Loucy (cell line): Measurements from ENCODE around the gene IGFBP6.

ENCODE experiments used
- H2AFZ ChIP-seq: fragments of 200-600 bp; sonication (generic); 2 replicates; pipeline ENCODE4 v1.6.0; 2016; ENCODE audit warnings: antibody characterized with exemption, mild to moderate bottlenecking, low read length, moderate library complexity
- H3F3A ChIP-seq: fragments of 200-600 bp; 2 replicates; pipeline ENCODE4 v1.6.0; 2016; ENCODE audit warnings: antibody characterized with exemption, low read depth, mild to moderate bottlenecking
- H3K27me3 ChIP-seq: fragments of 200-600 bp; sonication (generic); 2 replicates; pipeline ENCODE4 v1.6.1; 2014; ENCODE audit warnings: low read length, mild to moderate bottlenecking; ENCODE audit not compliant: insufficient read depth, poor library complexity, severe bottlenecking
- H3K36me3 ChIP-seq: fragments of 200-600 bp; sonication (generic); 2 replicates; pipeline ENCODE4 v1.6.1; 2016; ENCODE audit warnings: low read length; ENCODE audit not compliant: insufficient read depth
- H3K4me1 ChIP-seq: fragments of 200-600 bp; sonication (generic); 2 replicates; pipeline ENCODE4 v1.5.1; 2014; ENCODE audit warnings: low read length, mild to moderate bottlenecking; ENCODE audit not compliant: insufficient read depth, poor library complexity, severe bottlenecking
- H3K4me2 ChIP-seq: fragments of 200-600 bp; sonication (generic); 2 replicates; pipeline ENCODE4 v1.6.0; 2014; ENCODE audit warnings: antibody characterized with exemption, low read length, low read depth, mild to moderate bottlenecking; ENCODE audit not compliant: poor library complexity, severe bottlenecking
- H3K4me3 ChIP-seq: fragments of 200-600 bp; sonication (generic); 2 replicates; pipeline ENCODE4 v1.5.1; 2014; ENCODE audit warnings: low read length, mild to moderate bottlenecking, mixed read lengths; ENCODE audit not compliant: poor library complexity, severe bottlenecking
- H3K79me2 ChIP-seq: fragments of 200-600 bp; sonication (generic); 2 replicates; pipeline ENCODE4 v1.6.1; 2014; ENCODE audit warnings: low read length; ENCODE audit not compliant: insufficient read depth
- H3K9ac ChIP-seq: fragments of 200-600 bp; sonication (generic); 2 replicates; pipeline ENCODE4 v1.6.0; 2014; ENCODE audit warnings: mild to moderate bottlenecking, low read depth, low read length, moderate library complexity; ENCODE audit not compliant: poor library complexity, severe bottlenecking
- H3K9me2 ChIP-seq: fragments of 200-600 bp; sonication (generic); replicated peaks from 2 replicates; pipeline ENCODE4 v1.6.1; 2016; ENCODE audit warnings: low read depth, low read length, mixed read lengths
- H3K9me3 ChIP-seq: fragments of 200-600 bp; sonication (generic); 2 replicates; pipeline ENCODE4 v1.6.1; 2014; ENCODE audit warnings: mild to moderate bottlenecking, antibody characterized with exemption, low read length, low read depth; ENCODE audit not compliant: insufficient read depth
- H4K20me1 ChIP-seq: fragments of 200-600 bp; sonication (generic); 2 replicates; pipeline ENCODE4 v1.6.0; 2014; ENCODE audit warnings: antibody characterized with exemption, low read length, mild to moderate bottlenecking; ENCODE audit not compliant: insufficient read depth, poor library complexity, severe bottlenecking
- CTCF ChIP-seq: fragments of 200-600 bp; sonication (generic); conservative IDR thresholded peaks from 2 replicates; pipeline ENCODE4 v1.5.1; 2014; ENCODE audit warnings: mild to moderate bottlenecking, antibody characterized with exemption, low read length
- EZH2phosphoT487 ChIP-seq: fragments of 200-600 bp; IDR thresholded peaks from 2 replicates; pipeline ENCODE4 v1.6.1; 2018; ENCODE audit warnings: antibody characterized with exemption, mild to moderate bottlenecking, moderate library complexity, borderline replicate concordance

The IGFBP6 gene

GRCh38 chr12:53090105-53090504 is 7.4 kb upstream of the IGFBP6 start:
- no peak overlapping the region for H2AFZ ChIP-seq
- no peak overlapping the region for H3K9ac ChIP-seq
- H3K79me2 ChIP-seq, result no peaks in the 10 kb centered on the region
- H3K4me2 ChIP-seq, result no peak overlapping the region
- no peaks in the 10 kb centered on the region for H3K9me3 ChIP-seq
- H3K27me3 ChIP-seq, result no peaks in the 10 kb centered on the region
- no peaks in the 10 kb centered on the region for H3K9me2 ChIP-seq
- no peaks in the 10 kb centered on the region for H4K20me1 ChIP-seq
- peaks cover 6% of the 10 kb centered on the region for H3K4me1 ChIP-seq
- TF ChIP-seq CTCF (no peak), EZH2phosphoT487 (no peak)
- H3K36me3 ChIP-seq, result no peaks in the 10 kb centered on the region
- H3F3A ChIP-seq, result no peaks in the 10 kb centered on the region
- no peak overlapping the region for H3K4me3 ChIP-seq

DNA sequence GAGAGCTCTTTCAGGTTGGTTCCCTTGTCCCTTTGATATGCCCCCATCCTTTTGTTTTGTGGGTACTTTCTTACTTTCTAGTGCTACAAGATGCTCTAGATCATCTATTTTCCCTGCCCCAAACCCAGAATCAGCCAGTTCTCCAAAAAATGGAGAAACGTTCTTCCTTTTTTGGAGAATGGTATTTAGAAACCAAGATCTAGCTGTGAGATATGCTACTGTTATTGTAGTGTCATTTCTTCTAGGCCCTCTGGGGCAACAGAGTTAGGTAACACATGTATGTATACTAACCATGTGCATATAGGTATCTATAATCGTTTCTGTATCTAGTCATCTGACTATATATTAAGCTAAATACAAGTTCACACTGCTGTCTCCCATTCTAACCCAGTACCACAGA is 6.9 kb upstream of the IGFBP6 start:
- Histone ChIP-seq H3K36me3 (no peaks in the 10 kb centered on the region), H2AFZ (no peak overlapping the region), H3K9ac (no peak overlapping the region), H3K4me1 (peaks cover 6% of the 10 kb centered on the region), H3K27me3 (no peaks in the 10 kb centered on the region), H3K9me3 (no peaks in the 10 kb centered on the region), H3K4me2 (no peak overlapping the region), H3F3A (no peaks in the 10 kb centered on the region), H3K4me3 (no peak overlapping the region), H3K9me2 (no peaks in the 10 kb centered on the region), H4K20me1 (no peaks in the 10 kb centered on the region), H3K79me2 (no peaks in the 10 kb centered on the region)
- TF ChIP-seq EZH2phosphoT487 (no peak), CTCF (no peak)

DNA sequence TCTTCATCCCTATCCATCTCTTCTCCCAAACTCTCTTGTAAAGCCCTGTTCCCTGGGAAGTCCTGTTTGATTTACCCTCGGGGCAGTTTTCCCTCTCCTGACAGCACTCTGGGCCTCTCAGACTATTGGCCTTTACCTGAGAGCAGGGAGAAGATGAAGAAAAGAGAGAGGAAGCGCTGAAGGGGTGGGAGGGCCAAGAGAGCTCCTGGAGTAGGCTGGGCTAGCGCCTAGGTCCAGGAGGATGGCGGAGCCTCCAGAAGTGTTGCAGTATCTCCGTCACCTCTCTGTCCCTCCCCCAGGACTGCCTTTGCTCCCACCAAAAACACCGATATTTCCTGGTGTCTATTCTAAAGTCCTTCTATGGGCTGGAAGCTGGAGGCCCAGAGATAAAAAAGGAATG is 5.7 kb upstream of the IGFBP6 start:
- TF ChIP-seq CTCF (no peak), EZH2phosphoT487 (no peak)
- no peak overlapping the region for H3K9ac ChIP-seq
- peaks cover 6% of the 10 kb centered on the region for H3K4me1 ChIP-seq
- no peaks in the 10 kb centered on the region for H3K79me2 ChIP-seq
- no peaks in the 10 kb centered on the region for H4K20me1 ChIP-seq
- H3F3A ChIP-seq, result no peaks in the 10 kb centered on the region
- no peaks in the 10 kb centered on the region for H3K27me3 ChIP-seq
- no peak overlapping the region for H2AFZ ChIP-seq
- no peak overlapping the region for H3K4me3 ChIP-seq
- H3K4me2 ChIP-seq, result no peak overlapping the region
- no peaks in the 10 kb centered on the region for H3K9me3 ChIP-seq
- no peaks in the 10 kb centered on the region for H3K36me3 ChIP-seq
- no peaks in the 10 kb centered on the region for H3K9me2 ChIP-seq
